DMS79 treated with DMSO at 0.1 percent for 48 hours (cell line): ENCODE measurements around the gene TAAR1.
"Not testable (repeated sequence)": the region's sequence is repeated elsewhere in the genome, so short reads cannot be mapped to it uniquely, and the experiment has no call there.

ENCODE experiments used
- DNase-seq: peaks from one replicate; lab custom pipeline; 2025; lab: John Stamatoyannopoulos, UW

The TAAR1 gene, protein sequence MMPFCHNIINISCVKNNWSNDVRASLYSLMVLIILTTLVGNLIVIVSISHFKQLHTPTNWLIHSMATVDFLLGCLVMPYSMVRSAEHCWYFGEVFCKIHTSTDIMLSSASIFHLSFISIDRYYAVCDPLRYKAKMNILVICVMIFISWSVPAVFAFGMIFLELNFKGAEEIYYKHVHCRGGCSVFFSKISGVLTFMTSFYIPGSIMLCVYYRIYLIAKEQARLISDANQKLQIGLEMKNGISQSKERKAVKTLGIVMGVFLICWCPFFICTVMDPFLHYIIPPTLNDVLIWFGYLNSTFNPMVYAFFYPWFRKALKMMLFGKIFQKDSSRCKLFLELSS

DNA sequence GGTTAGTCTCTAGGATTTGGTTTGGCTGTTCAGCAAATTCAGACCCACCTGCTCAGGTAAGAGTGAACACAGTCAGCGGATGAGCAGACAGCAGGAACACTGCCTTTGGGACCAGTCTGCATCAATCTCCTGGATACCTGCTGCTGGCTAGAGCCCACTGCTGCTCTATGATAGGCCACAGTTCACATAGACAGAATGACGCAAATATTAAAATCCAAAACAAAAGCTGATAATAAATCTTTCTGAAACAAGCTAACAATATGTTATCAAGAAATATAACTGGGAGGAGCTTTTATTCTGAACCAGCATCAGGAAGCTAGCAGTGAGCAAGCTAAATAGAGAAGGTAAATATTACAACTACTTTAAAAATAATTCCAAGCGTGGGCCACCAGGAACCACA is at the start of gene TAAR1:
TSS of gene TAAR1 (minus strand) at position 101 of the 400 bp plus-strand sequence. CDS start 13,179 bp downstream, outside the sequence.
- no peak for DNase-seq

DNA sequence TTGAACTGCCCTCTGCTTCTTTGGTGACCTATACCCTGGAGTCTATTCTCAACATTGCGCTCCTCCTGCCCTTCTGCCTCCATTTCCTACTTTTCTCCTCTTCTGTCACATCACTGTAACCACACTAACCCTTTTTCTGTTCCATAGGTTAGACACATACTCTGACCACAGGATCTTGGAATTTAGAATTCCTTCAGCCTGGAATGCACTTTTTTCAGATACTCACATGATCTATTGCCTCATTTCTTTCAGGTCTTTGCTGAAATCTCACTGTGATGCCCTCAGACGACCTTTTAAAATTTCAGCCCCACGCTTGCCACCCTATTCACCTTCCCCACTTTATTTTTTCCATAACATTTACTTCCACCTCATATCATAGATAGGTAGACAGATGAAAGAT is 49.8 kb upstream of the TAAR1 start:
- DNase-seq, result no peak

DNA sequence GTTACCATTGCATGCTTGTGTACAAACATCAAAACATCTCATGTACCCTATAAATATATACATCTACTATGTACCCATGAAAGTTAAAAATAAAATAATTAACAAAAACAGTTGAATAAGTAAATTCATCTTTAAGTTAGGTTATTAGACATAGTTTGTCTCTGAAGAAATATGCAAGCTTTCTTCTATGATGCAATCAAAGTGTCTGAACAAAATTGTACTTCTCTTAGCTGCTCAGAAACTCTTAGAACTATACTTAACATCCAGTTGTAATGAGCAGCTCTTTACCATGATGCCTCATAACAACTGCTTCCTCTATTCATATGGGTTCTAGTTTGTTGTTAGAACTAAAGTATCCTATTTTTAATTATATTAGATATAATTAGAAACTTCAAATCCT is 49.0 kb upstream of the TAAR1 start:
- no peak for DNase-seq

DNA sequence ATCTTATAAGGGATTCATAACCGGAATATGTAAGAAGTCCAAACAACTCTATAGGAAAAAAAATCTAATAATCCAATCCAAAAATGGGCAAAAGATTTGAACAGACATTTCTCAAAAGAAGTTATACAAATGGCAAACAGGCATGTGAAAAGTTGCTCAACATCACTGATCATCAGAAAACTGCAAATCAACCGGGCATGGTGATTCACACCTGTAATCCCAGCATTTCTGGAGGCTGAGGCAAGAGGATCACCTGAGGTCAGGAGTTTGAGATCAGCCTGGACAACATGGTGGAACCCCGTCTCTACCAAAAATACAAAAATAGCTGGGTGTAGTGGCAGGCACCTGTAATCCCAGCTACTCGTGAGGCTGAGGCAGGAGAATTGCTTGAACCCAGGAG is 47.8 kb upstream of the TAAR1 start:
- DNase-seq, result not testable (repeated sequence)

DNA sequence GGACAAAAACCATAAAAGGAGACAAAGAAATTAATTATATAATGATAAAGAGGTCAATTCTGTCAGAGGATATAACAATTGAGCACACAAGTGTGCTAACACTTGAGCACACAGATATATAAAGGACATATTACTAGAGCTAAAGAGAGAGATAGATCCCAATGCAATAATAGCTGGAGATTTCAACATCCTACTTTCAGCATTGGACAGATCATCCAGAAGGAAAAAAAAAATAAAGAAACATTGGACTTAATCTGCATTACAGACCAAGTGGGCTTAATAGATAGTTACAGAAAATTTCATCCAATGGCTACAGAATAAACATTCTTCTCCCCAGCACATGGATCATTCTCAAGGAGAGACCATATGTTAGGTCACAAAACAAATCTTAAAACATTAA is 45.0 kb upstream of the TAAR1 start:
- no peak for DNase-seq

DNA sequence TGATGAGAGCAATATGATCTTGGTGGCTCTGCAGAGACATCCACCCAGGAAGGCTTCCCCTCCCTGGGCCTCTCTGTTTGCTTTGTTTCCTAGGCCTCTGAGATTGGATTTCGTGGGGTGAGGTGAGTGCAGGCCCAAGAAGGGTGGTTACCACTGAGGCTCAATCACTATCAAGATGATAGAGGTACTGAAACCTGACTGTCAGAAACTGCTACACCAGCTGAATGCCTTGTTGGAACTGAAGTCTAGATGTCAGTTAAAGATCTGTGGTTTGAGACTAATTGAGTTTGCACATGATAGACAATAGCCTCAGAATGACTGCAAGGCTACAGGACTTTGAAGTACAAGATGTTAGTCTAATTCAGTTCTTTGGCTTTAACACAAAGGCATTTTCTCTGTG is 39.6 kb upstream of the TAAR1 start:
- no peak for DNase-seq

DNA sequence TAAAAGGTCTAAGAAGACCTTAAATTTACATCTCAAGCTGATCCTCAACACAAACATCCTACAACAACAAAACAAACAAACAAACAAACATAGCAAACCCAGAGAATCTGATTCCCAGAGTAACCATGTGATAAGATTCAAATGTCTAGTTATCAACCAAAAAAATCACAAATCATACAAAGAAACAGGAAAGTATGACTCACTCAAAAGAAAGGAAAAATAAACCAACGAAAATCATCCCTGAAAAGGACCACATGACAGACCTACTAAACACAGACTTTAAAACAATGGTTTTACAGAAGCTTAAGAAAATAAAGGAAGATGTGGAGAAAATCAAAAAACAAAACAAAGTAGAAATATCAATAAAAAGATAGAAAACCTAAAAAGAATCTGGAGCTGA is 36.8 kb upstream of the TAAR1 start:
- no peak for DNase-seq

DNA sequence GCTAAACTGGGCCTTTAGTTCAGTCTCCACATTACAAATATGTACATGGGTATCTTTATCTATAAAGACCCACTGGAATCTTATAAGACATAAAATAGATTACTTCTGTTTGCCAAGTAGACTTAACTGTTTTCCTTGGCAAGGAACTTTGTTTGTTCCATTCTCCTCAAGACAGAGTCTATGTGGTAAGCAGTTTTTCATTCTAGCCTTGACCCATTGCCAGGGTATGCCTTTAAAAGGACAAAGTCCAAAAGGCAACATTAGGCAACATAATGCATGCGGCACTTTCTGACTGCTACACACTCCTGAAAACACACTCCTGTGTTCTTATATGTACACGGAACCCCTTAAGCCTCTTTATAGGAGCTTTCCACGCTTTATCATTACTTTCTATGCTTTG is 34.5 kb upstream of the TAAR1 start:
- no peak for DNase-seq

DNA sequence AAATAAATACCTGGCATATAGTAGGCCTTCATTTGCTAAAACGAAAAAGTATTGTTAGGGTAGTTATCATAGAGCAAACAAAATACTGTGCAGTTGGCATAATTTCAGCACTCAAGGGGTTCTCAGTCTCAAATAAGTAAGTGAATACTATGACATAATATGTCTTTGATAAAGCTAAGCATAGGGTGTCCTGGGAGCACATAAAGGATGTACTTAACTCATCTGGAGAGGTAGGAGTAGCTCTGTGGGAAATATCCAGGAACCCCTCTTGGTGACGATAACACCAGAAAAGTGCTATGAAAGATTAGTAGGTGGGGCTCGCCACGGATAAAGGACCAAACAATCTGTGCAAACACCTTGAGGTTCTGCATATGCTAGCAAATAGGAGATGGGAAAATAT is 31.7 kb upstream of the TAAR1 start:
- DNase-seq, result no peak

DNA sequence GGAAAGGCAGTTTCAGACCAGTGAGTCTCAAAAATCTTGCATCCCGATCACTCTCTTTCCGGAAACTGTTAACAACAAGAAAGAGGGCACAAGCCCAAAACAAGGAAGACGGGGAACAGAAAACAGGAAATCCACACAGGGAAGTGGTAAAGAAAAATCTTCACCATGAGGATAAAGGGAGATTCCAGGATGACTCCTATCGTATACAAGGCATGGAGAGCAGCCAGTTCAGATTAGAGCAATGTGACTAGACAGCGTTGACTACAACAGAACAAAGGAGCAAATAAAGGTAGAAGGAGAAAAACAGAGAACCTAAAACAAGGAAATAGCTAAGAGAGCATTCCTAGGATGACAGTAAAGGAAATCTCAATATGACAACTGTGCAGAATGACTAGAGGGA is 28.3 kb upstream of the TAAR1 start:
- DNase-seq, result no peak

DNA sequence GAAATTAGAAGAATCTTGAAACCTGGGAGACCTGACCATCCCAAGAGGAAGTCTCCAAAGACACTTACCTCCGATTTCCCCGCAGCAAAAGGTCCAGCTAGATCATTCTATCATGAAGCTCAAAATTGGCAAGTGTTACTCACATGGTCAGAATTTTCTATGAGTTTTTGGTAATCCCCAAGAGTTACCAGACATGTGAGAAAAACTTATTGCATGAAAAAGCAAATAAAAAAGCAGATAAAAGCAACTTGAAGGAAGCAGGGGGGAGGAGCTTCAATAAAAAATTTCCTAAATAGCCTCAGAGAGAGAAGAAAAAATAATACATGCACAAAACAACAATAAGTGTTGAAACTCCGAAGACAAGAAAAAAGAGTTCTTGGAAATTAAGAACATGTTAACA is 27.5 kb upstream of the TAAR1 start:
- DNase-seq, result no peak

DNA sequence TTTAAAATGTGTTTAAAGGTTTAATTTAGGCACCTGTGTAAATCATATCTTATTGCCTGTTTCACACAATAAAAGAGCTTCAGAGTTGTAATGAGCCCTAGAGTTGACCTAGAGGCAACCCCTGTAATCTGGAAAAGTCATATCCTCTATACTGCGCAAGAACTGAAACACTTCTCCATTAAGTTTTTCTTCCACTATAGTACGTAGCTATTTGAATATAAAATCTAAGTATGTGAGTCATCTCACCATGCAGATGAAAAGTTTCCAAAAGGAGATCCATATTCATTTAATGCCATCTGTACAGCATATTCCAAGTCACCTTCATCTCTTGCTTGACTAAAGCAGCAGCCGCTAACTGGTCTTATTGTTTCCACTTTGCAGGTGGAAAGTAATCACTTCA is 26.0 kb upstream of the TAAR1 start:
- DNase-seq, result no peak

DNA sequence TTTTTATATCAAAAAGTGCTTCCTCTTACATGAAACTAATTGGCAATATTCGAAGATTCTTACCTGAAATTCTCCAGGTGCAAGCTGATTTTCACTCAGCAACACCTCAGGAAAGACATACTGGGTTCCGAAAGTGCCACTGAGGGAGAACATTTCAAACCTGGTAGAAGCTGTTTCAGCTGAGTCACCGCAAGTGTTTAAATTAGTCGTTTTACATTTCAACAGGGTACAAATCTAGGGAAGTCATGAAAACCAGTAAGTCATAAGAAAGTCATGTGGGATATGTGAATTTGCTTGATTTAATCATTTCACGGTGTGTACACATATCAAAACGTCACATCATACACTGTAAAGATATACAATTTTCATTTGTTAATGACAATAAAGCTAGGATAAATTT is 25.3 kb upstream of the TAAR1 start:
- DNase-seq, result no peak

DNA sequence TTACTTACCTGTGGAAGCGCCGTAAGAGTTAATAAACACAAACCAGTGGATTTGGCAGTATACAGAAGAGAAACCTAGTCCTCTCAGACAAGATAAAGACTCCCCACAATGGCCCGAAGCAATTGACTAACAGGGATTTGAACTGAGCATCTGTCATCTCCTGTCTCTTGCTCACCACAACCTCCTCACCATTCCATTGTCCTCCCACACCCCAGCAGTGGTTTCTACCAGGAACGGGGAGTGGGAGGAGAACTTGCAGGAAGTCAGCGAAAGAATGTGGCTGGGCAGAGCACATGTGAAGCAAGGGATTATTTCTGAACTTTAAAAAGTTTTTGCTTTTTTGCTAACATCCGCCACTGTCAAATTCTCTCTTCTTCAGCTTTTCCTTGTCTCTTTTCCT is 24.6 kb upstream of the TAAR1 start:
- DNase-seq, result no peak

DNA sequence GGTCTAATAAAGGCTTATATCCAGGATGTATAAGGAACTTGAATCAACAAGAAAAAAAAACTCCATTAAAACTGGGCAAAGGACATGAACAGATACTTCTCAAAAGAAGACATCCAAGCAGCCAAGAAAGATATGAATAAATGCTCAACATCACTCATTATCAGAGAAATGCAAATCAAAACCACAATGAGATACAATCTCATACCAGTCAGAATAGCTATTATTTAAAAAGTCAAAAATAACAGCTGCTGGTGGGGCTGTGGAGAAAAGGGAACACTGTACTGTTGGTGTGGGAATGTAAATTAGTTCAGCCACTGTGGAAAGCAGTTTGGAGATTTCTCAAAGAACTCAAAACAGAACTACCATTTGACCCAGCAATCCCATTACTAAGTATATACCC is 20.1 kb upstream of the TAAR1 start:
- not testable (repeated sequence) for DNase-seq

DNA sequence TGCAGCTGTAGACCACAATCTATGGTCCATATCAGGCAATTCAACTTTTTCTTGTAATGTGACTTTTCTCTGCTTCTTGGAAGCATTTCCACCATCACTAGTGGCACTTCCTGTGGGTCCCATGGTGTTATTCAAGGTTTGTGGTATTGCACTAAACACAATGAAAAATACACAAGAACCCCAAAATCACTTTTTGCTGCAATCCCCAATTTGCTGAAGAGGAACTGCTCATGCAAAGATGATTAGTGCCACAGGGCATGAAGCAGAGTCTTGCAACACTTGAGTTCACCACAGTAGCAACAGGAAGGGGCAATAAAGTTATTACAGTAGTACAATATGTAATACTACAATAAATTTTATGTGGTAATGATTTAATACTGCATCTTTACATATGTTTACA is 16.8 kb upstream of the TAAR1 start:
- no peak for DNase-seq

DNA sequence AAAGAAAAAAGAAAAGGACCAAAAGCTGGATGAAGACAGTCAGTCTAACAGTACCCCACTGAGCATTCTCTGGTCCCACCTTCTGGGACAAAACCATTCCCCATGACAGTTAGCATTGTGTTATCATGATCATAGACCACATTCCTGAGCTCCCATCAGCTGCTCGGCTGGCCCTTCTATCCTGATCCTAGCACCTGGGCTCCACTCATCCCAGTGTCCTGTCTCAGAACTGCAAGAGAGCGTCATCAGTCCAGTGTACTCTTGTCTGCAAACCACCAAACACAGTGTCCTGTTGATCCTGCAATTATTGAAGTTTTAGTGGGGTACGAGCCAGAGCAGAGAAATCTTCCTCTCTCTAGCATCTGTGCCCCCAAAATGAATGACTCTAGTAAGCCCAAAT is 16.0 kb upstream of the TAAR1 start:
- DNase-seq, result no peak

DNA sequence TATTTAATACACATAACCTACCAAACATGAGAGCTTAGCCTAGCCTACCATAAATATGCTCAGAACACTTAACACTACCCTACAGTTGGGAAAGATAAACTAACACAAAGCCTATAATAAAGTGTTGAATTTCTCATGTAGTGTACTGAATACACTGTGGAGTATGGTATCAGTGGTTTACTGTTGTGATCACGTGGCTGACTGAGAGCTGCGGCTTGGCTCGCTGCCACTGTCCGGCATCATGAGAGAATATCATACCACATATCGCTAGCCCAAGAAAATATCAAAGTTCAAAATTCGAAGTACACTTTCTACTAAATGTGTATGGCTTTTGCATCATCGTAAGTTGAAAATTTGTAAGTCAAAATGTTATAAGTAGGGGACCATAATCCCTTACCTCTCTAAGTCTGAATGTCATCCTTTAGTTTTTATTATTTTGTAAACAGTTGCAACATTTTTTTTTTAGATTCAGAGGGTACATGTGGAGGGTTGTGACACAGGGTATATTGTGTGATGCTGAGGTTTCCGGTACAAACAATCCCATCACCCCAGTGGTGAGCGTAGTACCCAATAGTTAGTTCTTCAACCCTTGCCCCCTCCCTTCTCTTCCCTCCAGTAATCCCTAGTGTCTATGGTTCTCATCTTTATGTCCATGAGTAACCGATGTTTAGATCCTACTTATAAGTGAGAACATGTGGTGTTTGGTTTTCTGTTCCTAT is 14.6 kb upstream of the TAAR1 start:
- no peak for DNase-seq

DNA sequence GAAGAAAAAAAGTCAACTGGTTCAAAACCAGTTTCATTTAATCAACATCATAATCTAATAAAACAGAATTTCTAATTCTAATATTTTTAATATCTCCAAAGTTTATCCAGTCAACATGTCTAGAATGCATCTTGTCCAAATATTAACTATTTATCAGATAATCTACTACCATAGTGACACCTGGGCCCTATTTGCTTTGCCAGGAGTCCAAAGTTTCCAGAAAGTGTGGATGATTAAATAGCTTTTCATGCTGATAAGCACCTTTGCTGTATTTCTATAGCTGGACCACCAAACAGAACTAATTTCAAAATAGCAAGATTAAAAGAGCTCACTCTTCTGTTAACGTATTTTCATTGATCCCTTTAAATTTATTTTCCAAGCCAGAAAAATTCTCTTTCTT is 12.3 kb upstream of the TAAR1 start:
- no peak for DNase-seq

DNA sequence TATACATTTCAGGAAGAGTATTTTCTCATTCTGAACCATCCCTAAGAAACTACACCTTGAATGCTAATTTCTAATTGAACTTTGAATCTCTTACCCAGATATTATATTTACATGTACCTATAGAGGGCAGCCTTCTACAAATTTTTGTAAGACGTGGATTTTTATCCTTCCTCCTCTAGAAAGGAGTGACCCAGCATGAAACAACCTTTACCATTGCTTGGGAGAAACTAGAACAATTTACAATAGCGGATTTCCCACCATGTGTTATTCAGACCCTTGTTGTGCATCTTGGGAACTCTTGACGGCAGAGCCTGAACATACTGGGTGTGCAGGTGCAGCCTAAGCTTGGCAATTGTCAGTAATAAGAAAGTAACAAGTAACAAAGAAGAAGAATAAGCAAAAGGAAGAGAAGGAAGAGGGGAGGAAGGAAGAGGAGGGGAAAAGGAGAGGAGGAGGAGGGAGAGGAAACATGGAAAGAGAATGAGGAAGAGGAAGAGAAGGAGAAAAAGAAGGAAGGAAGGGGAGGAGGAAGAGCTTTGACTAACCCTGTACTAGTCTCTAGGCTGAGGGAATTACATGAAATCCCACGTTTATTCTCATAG is 10.8 kb upstream of the TAAR1 start:
- peak; percentile 9 for DNase-seq

DNA sequence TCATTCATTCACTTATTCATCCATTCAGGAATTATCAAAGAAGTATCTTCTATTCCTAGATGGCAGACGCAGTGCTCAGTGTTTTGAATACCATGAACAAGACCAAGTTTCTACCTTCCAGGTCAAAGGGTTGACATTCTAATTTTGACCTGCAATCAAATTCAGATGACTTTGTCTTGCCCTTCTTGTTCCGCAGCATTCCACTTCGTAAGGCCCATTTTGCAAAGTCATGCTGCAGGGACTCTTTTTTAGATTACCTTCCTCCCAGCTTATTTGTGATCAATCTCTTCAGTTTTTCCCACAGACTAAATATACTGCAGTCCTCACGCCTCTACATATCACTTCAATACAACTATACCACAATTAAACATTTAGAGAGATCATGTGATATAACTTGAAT is 7.1 kb upstream of the TAAR1 start:
- no peak for DNase-seq

DNA sequence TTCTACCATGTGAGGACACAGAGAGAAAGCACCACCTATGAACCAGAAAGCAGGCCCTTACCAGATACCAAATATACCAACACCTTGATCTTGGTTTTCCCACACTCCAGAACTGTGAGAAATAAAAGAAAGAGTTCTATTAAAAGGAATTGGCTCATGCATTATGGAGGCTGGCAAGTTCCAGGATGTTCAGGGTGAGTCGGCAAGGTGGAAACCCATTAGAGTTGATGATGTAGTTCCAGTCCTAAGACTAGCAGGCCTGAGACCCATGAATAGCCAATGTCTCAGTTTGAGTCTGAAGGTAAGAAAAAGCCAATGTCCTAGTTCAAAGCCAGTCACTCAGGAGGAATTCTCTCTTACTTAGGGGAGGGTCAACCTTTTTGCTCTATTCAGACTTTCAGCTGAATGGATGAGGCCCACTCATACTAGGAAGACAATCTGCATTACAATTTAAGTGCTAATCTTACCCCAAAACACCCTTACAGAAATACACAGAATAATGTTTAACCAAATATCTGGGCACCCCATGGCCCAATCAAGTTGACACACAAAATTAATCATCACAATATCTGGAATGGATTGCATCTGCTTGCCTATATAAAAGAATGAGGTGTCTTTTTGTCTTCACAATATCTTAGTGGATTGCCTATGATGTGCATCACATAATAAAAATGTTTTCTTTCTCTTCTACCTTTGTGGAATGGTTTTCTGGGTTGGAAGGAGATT is 5.5 kb upstream of the TAAR1 start:
- DNase-seq, result no peak

DNA sequence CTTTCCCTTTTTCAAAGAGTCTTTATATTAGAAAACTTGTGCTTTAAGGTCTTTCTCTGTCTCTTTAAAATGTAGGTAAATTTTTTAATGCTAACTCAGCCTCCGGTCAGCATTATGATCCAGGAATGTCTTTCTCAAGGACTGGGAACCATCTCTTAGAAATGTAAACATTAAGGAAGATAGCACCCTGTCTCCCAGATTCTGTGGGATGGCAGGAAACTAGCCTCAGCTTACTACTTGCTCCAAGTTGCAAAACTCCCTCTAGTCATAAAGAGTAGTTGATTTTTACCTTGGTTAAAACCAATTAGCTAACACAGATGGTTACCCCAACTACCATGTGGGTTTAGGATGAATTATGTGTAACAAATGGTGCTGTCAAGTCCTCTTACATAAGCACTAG is 4.7 kb upstream of the TAAR1 start:
- DNase-seq, result no peak
